Cardiac muscle cell (in vitro differentiated cells and primary cell): ENCODE measurements around the gene TNS1. TPM values are rescaled to one million over a fixed set of nuclear protein-coding genes. Genes with fewer than 3 reads are reported as not detected.
A peak's percentile ranks its signal among the peaks of the same experiment; 100 is the strongest.

ENCODE experiments used
- DNase-seq, 2 donors: peaks; one replicate each; pipeline versions ENCODE4 v3.0.0 to v3.0.0-alpha.2; 2010 to 2017; ENCODE audit warnings: low read depth in 1 of 2, low spot score in 1 of 2
- H3K27ac ChIP-seq: fragments of 200-600 bp; sonication (generic); 2 replicates; pipeline ENCODE4 v1.5.1; 2016
- H3K27me3 ChIP-seq: fragments of 200-600 bp; sonication (generic); 2 replicates; pipeline ENCODE4 v1.6.0; 2016; ENCODE audit warnings: control low read depth
- H3K36me3 ChIP-seq: fragments of 200-600 bp; sonication (generic); 2 replicates; pipeline ENCODE4 v1.5.1; 2016; ENCODE audit warnings: control low read depth
- H3K4me1 ChIP-seq: fragments of 200-600 bp; sonication (generic); 2 replicates; pipeline ENCODE4 v1.8.1; 2017; ENCODE audit warnings: low read depth, mild to moderate bottlenecking, mixed run types
- H3K4me3 ChIP-seq: fragments of 200-600 bp; sonication (generic); 2 replicates; pipeline ENCODE4 v1.5.1; 2016; ENCODE audit warnings: mild to moderate bottlenecking
- H3K9me3 ChIP-seq: fragments of 200-600 bp; sonication (generic); 2 replicates; pipeline ENCODE4 v1.5.1; 2017; ENCODE audit warnings: low read depth, mild to moderate bottlenecking, control low read depth
- CTCF ChIP-seq: IDR thresholded peaks from 2 replicates; pipeline ENCODE4 v1.5.1; 2012; ENCODE audit warnings: low read depth, mild to moderate bottlenecking, low read length
- polyA plus RNA-seq: library from polyadenylated mRNA; unstranded; fragments of >200 nt; fragmentation: Nextera tagmentation; extraction: Ambion mirVana; gene quantifications from 2 replicates; pipeline ENCODE4 v1.2.1, GENCODE V29; 2016
- total RNA-seq: library from RNA; depleted of rRNA; stranded (reverse); fragments of >200 nt; gene quantifications from 2 replicates; pipeline ENCODE4 v1.2.3, GENCODE V29; 2016

TNS1 gene
- total and polyA plus RNA-seq, 2 experiments from 2014 or later: 16.7 to 44.3 TPM

GRCh38 chr2:217981971-217982370 is 20.8 kb downstream of the TNS1 start:
- no peaks in the 10 kb centered on the region for H3K36me3 ChIP-seq
- TF ChIP-seq CTCF: no peak
- H3K4me1 ChIP-seq: peaks cover 4% of the 10 kb centered on the region
- no peak overlapping the region for H3K27ac ChIP-seq
- peaks cover 9% of the 10 kb centered on the region for H3K27me3 ChIP-seq
- H3K4me3 ChIP-seq: no peak overlapping the region
- no peaks in the 10 kb centered on the region for H3K9me3 ChIP-seq
- no peak for DNase-seq

- Histone ChIP-seq H3K36me3 (no peaks in the 10 kb centered on the region), H3K4me3 (no peak overlapping the region), H3K27me3 (peaks cover 9% of the 10 kb centered on the region), H3K4me1 (peaks cover 4% of the 10 kb centered on the region), H3K9me3 (no peaks in the 10 kb centered on the region), H3K27ac (no peak overlapping the region)
- TF ChIP-seq CTCF: no peak
- no peak for DNase-seq
Observed at GRCh38 chr2:217981084-217981730, 21.6 kb downstream of the TNS1 start.

GRCh38 chr2:217980591-217980990 is 22.2 kb downstream of the TNS1 start:
- no peak for TF ChIP-seq CTCF

GRCh38 chr2:217980036-217980435 is 22.8 kb downstream of the TNS1 start:
- Histone ChIP-seq H3K36me3 (no peaks in the 10 kb centered on the region), H3K4me1 (peaks cover 4% of the 10 kb centered on the region), H3K27me3 (peaks cover 9% of the 10 kb centered on the region), H3K9me3 (no peaks in the 10 kb centered on the region), H3K27ac (no peak overlapping the region), H3K4me3 (no peak overlapping the region)
- TF ChIP-seq CTCF: no peak
- DNase-seq: no peak

More at GRCh38 chr2:217980591-217980990, 22.2 kb downstream of the TNS1 start:
- DNase-seq: no peak
- Histone ChIP-seq H3K9me3 (no peaks in the 10 kb centered on the region), H3K36me3 (no peaks in the 10 kb centered on the region), H3K27me3 (peaks cover 9% of the 10 kb centered on the region), H3K4me3 (no peak overlapping the region), H3K27ac (no peak overlapping the region), H3K4me1 (peaks cover 4% of the 10 kb centered on the region)

GRCh38 chr2:217979151-217979811 is 23.5 kb downstream of the TNS1 start:
- H3K4me1 ChIP-seq: peaks cover 4% of the 10 kb centered on the region
- H3K27me3 ChIP-seq: peaks cover 9% of the 10 kb centered on the region
- H3K36me3 ChIP-seq: no peaks in the 10 kb centered on the region
- peak in 1 of 2 donors; percentile 48 for DNase-seq
- H3K4me3 ChIP-seq: peak overlapping the region; percentile 40
- H3K9me3 ChIP-seq: no peaks in the 10 kb centered on the region
- no peak for TF ChIP-seq CTCF
- no peak overlapping the region for H3K27ac ChIP-seq
